AG20443 (cell line): ENCODE measurements around the gene LEMD2.
A peak's percentile ranks its signal among the peaks of the same experiment; 100 is the strongest.

Source experiments
- DNase-seq: peaks from one replicate; pipeline ENCODE4 v3.0.0; 2012; ENCODE audit warnings: low spot score, mixed read lengths

LEMD2 gene

DNA sequence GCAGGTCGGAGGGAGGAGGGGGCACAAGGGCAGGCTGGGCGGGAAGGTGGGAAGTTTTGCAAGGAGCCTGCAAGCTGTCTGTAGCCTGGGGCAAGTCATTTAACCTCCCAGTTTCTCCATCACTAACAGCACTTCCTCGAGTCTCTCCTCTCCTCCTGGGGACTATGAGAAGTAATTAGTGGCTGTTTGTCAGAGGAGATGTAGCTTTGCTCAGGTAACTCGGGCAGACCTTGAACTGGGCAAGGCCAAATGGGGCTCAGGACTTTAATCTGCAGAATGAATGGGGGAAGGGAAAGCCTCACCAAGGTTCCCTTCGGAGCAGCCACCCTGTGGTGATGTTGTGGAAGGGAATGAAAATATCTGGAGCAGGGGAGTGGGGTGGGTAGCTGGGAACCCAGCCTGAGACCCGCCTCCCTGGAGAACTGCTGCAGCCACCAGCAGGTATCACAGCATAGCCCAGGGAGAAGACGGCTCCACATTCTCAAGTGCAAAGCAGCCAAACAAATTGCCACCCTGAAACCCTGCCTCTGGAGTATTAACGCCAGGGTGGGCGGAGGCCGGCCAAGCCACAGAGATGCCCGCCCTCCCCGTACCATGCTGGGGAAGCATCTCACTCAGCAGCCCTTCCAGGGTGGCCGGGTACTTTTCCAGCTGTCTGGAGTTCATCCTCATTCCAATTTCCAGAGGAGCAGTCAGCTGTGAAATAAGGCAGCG, 6.1 kb upstream of the LEMD2 start:
- DNase-seq, result no peak

- no peak for DNase-seq
Measured at GRCh38 chr6:33792981-33793380, 4.1 kb upstream of the LEMD2 start.

DNA sequence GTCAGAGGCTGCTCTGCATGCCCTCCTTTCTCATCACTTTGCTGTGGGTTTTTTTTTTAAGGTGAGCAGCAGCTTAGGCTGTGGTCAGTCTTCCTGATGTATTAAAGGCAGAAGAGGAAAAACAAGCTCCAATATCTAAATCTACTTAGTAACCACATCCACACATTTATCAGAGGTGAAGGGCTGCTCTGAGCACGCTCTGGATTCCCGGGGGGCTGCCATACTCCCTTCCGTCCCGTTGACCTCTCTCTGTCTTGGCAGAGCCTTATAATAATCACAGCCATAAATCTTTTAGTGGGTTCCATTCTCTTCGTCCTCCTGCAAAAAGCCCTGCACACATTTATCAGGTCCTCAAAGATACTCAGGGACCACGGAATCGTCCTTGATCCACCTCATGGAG, 2.7 kb upstream of the LEMD2 start:
- no peak for DNase-seq

DNA sequence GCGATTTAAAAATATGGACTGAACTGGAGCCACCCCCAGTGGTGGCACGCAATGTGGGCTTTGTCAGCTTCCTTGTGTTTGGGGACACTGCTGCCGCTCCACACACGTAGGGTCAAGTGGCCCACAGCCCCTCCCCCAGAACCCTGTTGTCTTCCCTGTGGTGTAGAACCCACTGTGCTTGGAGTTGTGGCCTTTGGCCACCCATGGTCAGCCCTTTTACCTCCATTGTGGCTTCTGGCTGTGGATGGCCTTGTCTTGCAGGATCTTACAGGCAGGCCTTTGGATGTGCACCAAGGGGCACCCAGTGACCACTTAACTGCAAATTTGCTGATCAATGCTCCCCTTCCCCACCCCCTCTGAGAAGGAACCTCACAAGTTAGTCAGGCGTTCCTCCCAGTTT, 2.0 kb upstream of the LEMD2 start:
- DNase-seq, result no peak

- no peak for DNase-seq
Measured at GRCh38 chr6:33790379-33790778, 1.4 kb upstream of the LEMD2 start.

DNA sequence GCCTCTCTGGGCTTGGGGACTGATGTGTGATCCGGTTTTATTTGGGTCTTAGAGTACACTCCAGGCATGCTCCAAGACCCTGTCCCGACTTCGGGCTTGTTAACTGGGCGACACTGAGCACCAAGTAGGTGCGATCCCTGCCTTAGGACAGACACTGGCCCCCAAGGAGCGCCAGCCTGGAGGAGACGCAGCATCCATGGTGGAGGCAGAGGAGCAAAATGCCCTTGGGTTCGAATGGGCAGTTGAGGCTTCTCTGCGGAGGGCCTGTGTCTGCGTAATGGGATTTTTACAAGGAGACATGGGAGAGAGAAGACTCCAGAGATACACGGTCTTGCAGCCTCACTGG, 593 bp upstream of the LEMD2 start:
- DNase-seq, result no peak

DNA sequence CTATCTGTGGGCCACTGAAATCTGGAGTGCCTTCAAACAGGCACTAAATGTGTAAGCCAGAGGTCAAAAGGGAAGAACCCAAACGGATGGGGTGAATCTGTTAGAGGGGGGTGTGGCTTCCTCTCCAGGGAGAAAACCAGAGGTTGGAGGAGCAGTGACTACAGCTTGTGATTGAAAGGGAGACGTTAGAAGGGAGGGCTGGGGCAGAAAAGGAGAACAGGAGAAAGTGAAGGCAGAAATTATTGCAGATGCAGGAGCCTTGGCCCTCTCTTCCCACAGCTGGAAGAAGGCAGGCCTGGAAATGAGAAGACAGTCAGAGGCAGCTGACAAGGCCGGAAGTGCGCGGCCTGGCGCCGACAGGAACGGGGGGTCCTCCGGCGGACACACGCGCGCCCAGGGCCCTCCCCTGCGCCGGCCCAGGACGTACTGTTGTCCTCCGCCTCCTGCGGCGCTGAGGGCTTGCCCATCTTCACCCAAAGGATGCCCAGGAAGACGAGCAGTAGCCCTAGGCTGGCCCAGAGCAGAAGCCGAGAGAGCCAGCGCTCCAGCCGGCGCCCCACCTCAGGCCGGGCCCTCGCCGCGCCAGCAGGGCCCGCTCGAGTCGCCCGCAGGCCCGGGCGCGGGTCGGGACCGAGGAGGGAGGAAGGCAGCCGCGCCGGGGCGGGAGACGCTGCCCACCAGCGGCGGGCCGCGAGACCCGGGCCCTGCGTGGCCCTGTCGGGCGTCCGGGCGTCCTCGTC, 806 bp downstream of the LEMD2 start:
- peak; percentile 86 for DNase-seq

- peak; percentile 47 for DNase-seq
Measured at GRCh38 chr6:33787346-33787953, 1.5 kb downstream of the LEMD2 start.

- DNase-seq, result no peak
Measured at GRCh38 chr6:33786736-33787135, 2.2 kb downstream of the LEMD2 start.

GRCh38 chr6:33785778-33786177, 3.2 kb downstream of the LEMD2 start:
- DNase-seq, result peak; percentile 63

DNA sequence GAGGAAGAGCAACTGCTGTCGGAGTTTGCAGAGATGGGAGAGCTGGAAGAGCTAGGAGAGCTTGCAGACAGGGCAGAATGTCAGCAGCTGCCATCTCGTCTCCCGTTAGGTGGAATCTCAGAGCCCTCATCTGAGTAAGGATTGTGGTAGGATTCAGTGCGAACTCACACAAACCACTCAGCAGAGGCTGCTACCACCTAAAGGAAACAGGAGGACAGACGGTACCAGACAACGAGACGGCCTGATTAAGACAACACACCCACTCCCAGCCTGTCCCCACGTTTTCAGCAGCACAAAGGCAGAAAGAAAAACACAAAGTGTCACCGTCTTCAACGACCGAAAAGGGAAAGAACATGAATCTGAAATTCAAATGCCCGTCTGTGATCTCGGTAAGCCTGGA, 4.1 kb downstream of the LEMD2 start:
- DNase-seq, result no peak

GRCh38 chr6:33783781-33784520, 5.0 kb downstream of the LEMD2 start:
- no peak for DNase-seq

- no peak for DNase-seq
Measured at GRCh38 chr6:33782561-33782960, 6.4 kb downstream of the LEMD2 start.

DNA sequence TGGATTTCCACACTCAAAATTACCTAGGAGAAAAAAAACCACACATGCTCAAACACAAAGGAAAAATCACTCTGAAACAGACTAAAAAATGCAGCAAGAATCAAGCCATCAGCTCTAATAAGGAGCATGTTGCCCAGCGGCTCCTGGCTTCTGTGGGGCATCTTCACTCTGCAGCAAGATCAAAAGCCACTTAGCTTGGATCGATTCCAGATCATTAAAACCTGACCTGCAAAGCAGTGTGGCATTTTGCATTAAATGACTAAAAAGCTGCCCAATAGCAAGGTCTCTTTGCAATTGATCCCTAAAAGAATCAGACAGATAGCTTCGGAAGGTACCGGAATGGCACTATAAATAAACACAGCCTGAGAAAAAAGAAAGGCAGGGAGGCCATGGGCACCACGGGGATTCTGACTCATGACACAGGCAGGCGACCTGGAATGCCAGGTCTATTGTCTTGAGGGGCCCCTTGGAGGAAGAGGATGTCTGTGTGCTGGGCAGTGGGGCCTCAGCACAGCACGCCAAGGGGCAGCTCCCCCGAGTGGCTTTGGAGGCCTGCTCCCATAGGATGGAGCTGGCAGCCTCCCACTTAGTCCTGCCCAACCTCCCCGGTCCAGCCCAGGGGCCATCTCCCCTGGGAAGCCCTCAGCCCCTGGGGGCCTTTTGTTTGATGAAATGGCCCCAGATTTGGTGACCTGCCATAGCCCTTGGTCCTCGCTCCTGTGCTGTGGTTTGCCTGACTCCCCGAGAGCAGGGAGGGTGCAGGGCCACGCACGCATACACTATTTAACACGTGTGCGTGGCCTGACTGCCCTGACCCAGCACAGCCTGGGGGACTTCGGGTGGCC, 7.6 kb downstream of the LEMD2 start:
- peak; percentile 53 for DNase-seq

DNA sequence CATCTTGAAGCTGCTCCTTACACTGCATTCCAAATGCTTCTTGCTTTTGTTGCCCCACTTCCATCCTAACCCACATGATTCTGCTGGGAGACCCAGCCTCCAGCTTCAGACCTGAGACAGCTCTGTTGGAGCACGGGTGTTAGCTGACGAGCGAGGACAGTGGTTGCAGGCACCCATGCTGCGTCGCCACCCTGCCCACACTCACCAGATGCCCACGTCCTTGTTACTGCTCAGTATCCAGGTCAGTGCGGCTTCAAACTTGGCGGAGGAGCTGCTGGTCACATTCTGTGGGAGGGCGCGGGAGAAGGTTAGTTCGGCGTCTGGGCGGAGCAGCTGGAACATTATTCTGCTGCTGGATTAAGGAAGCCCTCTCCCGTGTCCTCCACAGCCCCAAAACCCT, 9.0 kb downstream of the LEMD2 start:
- DNase-seq, result no peak

DNA sequence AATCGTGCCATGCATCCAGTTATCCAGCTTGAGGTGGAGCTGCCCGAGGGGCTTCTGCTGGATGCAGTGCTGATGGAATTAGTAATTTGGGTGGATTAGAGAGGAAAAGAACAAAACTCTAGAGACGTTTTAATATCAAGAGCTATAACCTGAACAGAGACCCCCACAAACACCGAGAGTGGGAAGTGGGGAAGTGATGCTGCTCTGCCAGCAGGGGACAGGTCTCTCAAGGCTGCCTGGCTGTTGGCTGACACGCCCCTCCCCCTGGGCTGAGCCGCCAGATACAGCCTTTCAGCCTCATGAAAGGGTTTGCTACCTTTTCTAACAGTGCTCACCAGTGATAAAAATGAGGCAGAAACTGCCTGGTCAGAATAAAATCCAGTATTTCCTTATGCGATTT, 9.6 kb downstream of the LEMD2 start:
- no peak for DNase-seq

DNA sequence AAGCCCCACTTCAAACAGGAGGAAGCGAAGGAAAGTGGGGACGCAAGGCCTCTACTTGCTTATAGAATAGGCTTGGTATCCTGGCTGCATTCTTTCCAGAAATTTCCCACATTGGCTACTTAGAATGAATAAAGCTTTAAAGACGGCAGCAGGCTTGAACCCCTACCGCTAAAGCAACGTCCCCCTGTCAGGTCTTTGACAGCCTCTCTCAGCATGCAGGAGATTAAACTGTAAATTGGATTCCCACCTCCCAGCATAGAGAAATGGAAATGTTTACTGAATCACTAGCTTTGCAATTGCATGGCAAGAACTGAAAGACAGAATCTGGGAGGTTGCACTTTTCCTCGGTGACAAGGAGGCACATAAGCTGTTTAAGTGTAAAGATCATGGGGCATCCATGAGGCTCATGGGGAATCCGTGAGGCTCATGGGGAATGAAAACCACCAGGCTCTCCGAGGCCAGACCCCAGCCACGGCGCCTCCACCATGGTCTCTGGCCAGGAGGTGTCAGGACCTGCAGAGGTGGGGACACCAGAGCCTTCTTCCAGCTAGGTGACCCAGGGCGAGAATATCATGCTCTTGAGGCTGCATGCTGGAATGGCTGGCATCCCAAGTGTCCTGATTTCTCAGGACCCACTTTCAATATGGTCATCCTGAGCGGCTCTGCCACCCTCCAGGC, 10.3 kb downstream of the LEMD2 start:
- DNase-seq, result no peak

DNA sequence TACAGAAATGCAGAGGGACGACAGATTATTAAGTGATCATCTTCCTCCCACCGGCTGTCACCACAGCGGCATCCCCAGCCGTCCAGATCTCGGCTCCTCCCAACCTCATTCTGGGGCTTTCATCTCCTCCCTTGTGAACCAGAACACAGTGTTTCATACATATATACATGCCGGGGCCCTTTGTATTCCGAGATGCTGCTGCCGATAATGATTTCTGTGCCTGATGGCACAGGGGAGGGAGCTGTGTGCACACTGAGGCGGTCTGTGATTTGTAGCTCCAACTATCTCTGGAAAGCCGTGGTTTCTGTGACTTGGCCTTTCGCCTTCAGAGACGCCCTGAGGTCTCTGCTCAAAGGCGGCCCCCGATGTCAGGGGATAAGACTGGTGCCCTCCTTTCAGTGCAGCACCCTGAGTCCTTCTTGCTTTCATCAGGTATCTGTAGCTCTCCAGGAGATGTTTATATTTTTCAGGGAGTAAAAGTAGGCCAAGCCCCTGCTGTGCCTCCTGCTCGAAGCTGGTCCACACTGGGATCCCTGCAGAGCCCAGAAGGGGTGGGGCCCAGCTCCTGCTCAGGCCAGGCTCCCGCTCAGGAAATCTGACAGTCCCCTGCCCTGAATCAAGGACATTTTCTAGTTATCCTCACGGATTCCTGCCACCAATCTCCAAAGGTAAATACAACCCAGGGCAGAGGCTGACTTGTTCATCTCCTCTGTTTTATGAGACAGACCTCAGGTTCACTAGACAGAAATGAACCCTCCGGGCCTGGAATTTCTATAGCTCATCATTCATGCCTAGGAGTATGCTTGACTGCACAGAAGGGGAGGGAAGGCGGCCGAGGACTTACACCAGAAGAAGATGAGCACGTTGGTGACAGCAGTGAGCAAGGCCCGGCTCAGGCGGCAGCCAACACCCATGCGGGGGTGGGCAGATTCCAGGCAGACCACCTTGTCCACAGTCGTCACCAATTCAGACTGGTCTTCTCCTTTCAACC, 11.2 kb downstream of the LEMD2 start:
- no peak for DNase-seq

DNA sequence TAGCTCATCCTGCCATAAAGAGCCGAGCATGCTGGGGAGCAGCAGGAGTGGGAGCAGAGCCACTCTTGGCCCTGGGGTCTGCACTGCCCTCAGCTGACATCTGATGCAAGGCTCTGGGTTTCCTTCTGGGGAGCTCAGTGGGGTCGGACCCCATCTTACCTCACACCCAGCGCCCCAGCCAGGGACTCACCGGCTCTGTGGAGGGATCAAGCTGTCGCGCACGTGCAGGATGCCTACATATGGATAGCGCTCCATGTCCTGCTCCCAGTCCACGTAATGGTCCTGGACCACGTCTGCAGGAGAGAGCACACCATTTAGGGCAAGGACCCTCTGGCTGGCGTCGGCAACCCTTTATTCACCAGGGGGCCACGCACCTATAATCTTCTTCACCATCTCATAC, 12.2 kb downstream of the LEMD2 start:
- DNase-seq, result no peak

DNA sequence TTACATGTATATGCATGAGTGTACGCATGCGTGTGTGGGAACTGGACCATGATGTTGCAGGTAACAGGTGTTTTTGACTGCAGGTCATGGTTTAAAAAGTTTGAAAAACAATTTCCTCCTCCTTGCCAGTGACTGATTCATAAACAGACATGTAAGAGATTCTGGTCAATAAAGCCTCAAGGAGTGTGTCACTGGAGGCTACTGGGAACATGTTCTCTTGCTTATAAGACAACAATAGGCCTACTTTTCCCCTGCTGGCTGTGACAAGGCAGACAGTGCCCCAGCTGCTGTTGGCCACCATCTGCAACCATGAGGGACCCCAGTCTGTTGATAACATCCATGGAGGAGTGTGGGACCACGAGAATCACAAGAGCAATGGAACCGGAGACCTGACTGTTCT, 12.7 kb downstream of the LEMD2 start:
- DNase-seq, result no peak
